ENCODE measurements around the gene FAR2.

DNA sequence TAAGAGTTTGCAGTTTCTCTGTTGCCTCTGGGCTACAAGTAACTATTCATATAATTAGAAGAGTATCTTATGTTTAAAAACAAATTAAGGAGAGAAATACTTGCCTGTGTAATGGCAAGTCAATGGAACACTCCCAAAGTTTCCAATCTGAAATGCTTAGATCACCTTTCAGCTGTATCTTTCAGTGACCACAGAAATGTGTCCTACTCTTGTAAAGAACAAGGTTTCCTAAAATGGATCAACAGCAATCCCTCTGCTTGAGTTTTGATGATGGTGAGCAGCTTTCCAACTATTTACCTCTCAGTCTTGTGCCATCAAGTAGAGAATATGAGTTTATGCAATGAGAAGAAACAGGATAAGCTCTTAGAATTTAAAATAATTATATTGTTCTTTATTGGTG lies 139.0 kb downstream of the FAR2 start:
- TF ChIP-seq, protein P1, sequence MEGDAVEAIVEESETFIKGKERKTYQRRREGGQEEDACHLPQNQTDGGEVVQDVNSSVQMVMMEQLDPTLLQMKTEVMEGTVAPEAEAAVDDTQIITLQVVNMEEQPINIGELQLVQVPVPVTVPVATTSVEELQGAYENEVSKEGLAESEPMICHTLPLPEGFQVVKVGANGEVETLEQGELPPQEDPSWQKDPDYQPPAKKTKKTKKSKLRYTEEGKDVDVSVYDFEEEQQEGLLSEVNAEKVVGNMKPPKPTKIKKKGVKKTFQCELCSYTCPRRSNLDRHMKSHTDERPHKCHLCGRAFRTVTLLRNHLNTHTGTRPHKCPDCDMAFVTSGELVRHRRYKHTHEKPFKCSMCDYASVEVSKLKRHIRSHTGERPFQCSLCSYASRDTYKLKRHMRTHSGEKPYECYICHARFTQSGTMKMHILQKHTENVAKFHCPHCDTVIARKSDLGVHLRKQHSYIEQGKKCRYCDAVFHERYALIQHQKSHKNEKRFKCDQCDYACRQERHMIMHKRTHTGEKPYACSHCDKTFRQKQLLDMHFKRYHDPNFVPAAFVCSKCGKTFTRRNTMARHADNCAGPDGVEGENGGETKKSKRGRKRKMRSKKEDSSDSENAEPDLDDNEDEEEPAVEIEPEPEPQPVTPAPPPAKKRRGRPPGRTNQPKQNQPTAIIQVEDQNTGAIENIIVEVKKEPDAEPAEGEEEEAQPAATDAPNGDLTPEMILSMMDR (optimal IDR thresholded peaks at IDR 0.05 in 1 of 3, IDR thresholded peaks at IDR 0.05 in 1 of 3, conservative IDR thresholded peaks at IDR 0.05 in 1 of 3; ENCODE audit: extremely low read depth in 1 of 3, insufficient read depth in 2 of 3, low read length in 3 of 3), result no peak
- TF ChIP-seq EZH2 (IDR thresholded peaks at IDR 0.05; ENCODE audit: low read length), result no peak

Data from keratinocyte (primary cell).